Measurements from ENCODE around the gene SULT6B1. TPM values are rescaled to one million over a fixed set of nuclear protein-coding genes. Genes with fewer than 3 reads are reported as not detected.

Gene SULT6B1, protein sequence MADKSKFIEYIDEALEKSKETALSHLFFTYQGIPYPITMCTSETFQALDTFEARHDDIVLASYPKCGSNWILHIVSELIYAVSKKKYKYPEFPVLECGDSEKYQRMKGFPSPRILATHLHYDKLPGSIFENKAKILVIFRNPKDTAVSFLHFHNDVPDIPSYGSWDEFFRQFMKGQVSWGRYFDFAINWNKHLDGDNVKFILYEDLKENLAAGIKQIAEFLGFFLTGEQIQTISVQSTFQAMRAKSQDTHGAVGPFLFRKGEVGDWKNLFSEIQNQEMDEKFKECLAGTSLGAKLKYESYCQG
- not detected in 2 replicates for total RNA-seq (2021)
- long read RNA-seq = 0 reads

DNA sequence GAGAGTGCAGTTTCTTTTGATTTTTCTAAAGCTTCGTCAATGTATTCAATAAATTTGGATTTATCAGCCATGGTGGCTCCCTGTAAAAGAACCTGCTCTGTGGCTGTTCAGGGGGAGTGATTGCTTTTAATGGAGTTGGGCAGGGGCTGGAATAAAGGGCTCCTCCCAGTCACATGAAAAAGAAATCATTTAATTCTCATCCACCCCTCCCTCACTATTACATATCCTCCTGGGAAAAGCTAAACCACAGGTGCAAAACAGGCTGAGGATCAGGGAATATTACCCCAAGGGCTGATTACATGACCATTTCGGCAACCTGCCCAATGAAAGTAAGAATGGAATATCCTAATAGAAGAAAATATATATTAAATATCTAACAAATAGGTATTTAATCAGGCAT lies at the start of gene SULT6B1:
Gene SULT6B1, minus strand, starts transcription at position 101 of the 400 bp plus-strand sequence. Its CDS starts 30 bp downstream, at position 71.
- no peaks in the 10 kb centered on the region for H4K20me1 ChIP-seq (ENCODE audit: control insufficient read depth, insufficient read depth, insufficient read length)
- H3K79me1 ChIP-seq (ENCODE audit: insufficient read depth, low read depth, low read length, poor library complexity, severe bottlenecking) = no peaks in the 10 kb centered on the region
- H4K5ac ChIP-seq (ENCODE audit: insufficient read length, low read depth, low read length) = no peak within 1 kb of the TSS
- TF ChIP-seq, protein P1, sequence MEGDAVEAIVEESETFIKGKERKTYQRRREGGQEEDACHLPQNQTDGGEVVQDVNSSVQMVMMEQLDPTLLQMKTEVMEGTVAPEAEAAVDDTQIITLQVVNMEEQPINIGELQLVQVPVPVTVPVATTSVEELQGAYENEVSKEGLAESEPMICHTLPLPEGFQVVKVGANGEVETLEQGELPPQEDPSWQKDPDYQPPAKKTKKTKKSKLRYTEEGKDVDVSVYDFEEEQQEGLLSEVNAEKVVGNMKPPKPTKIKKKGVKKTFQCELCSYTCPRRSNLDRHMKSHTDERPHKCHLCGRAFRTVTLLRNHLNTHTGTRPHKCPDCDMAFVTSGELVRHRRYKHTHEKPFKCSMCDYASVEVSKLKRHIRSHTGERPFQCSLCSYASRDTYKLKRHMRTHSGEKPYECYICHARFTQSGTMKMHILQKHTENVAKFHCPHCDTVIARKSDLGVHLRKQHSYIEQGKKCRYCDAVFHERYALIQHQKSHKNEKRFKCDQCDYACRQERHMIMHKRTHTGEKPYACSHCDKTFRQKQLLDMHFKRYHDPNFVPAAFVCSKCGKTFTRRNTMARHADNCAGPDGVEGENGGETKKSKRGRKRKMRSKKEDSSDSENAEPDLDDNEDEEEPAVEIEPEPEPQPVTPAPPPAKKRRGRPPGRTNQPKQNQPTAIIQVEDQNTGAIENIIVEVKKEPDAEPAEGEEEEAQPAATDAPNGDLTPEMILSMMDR (conservative IDR thresholded peaks at IDR 0.05) = no peak
- Mint-ChIP-seq H3K27ac (peak within 1 kb of the TSS; percentile 12 to 91 (median 85); a peak in 5 of 7 replicates), H3K9me3 (no peaks in the 10 kb centered on the region), H3K4me3 (0 out of 5 replicates have a peak within 1 kb of the TSS, but pooled peaks of 1 of the 2 experiments have one; percentile 31), H3K36me3 (ENCODE audit: insufficient read depth in 1 of 3, low read depth in 3 of 3) (no peaks in the 10 kb centered on the region), H3K27me3 (ENCODE audit: low read depth) (no peaks in the 10 kb centered on the region), H3K4me1 (peaks cover 54 to 56% of the 10 kb centered on the region in 2 experiments)
- no peak within 1 kb of the TSS for H2BK5ac ChIP-seq (ENCODE audit: insufficient read length, low read length)
- no peak for DNase-seq
- H3K18ac ChIP-seq (ENCODE audit: insufficient read length, low read depth, low read length) = no peak within 1 kb of the TSS
- H3K27me3 ChIP-seq (ENCODE audit: insufficient read depth, low read length) = no peaks in the 10 kb centered on the region
- no peak within 1 kb of the TSS for H2BK20ac ChIP-seq (ENCODE audit: low read depth, low read length, poor library complexity, severe bottlenecking)
- no peak within 1 kb of the TSS for H3K56ac ChIP-seq (ENCODE audit: insufficient read length, low read depth, low read length)
- no peak within 1 kb of the TSS for H3K23ac ChIP-seq (ENCODE audit: insufficient read length, low read depth, low read length)
- H2BK120ac ChIP-seq (ENCODE audit: low read depth, low read length, poor library complexity, severe bottlenecking) = no peak within 1 kb of the TSS
- no peaks in the 10 kb centered on the region for H3K79me2 ChIP-seq (ENCODE audit: insufficient read depth, low read length)
- no peak within 1 kb of the TSS for H2BK15ac ChIP-seq (ENCODE audit: low read depth, low read length)
- H3K9ac ChIP-seq (ENCODE audit: extremely low read depth, insufficient read length, low read length) = no peak within 1 kb of the TSS
- H4K8ac ChIP-seq (replicated peaks; ENCODE audit: insufficient read length, low read depth, low read length) = no peak within 1 kb of the TSS
- no peak within 1 kb of the TSS for H3K4ac ChIP-seq (ENCODE audit: low read depth, low read length)
- no peaks in the 10 kb centered on the region for H3K23me2 ChIP-seq (ENCODE audit: insufficient read length, low read depth, low read length, poor library complexity, severe bottlenecking)
- no peak within 1 kb of the TSS for H3K4me2 ChIP-seq (ENCODE audit: insufficient read depth, insufficient read length, low read length)
- no peak within 1 kb of the TSS for H3K14ac ChIP-seq (ENCODE audit: insufficient read depth, low read length)
- H4K91ac ChIP-seq (ENCODE audit: insufficient read length, low read depth, low read length) = no peak within 1 kb of the TSS
- WGBS (ENCODE audit: extremely low coverage, insufficient read length, low lambda C conversion rate) = no CpG with 5 or more reads among the region's 2 CpGs
- no peak within 1 kb of the TSS for H3T11ph ChIP-seq (ENCODE audit: low read length)
- peaks cover 12% of the 10 kb centered on the region; the same call in 1 of the 2 replicates for H3K4me1 ChIP-seq (ENCODE audit: insufficient read depth, low read length)
- H3K27ac ChIP-seq (ENCODE audit: insufficient read length, low read depth, low read length) = no peak within 1 kb of the TSS
- H2BK12ac ChIP-seq (ENCODE audit: insufficient read length, low read depth, low read length) = no peak within 1 kb of the TSS
- no peak within 1 kb of the TSS for H2AK5ac ChIP-seq (ENCODE audit: insufficient read length, low read length)
- H2AFZ ChIP-seq (ENCODE audit: low read length) = no peak within 1 kb of the TSS
- no peaks in the 10 kb centered on the region for H3K9me3 ChIP-seq (ENCODE audit: control insufficient read depth, low read depth, low read length)
